ENCODE measurements around the gene NR6A1.

NR6A1 gene

DNA sequence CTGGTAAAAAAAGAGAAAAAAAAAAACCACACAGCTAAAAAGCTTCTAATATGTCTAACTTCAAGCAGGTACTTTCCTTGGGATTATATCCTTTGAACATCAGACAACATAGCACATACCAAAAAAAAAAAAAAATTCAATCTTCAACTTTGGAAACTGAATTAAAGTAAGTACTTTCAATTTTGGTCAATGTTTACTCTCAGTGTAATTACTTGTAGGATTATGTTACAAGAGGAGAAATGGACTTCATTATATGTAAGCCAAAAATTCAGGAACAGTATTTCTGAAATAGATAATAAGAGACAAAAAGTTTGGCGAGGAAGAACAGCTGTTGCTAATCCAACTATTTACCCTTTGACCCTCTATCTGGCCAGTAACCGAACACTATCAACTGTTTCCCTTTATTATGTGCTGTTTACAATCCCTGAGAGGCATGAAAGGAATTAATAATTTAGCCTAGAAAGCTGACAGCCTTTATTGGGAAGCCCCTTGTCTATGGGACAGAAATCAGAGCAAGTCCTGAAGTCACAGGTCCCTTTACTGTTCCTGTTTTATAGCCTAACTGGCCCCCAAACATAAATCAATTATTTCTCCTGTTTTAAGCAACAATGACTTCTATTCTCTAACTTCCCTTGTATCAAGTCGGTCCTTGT is 46.6 kb downstream of the NR6A1 start:
- DNase-seq (ENCODE audit: low read depth in 2 of 2): no peak

DNA sequence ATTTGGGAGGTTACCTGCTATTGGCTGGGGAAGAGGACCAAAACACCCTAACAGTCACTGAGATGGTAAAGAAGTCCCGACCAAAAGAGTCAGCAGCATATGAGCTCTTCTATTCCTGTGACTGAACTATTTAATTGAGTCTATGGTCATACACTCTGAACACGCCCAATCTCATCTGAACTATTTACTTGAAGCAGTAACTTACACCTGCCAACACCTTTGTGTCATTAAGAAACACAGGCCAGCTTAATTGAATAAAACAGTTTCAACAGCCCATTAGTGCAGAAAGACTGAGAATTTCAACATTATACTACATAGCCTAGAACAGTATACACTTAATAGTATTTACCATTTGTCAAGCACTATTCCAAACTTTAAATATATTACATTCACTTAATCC is 47.8 kb downstream of the NR6A1 start:
- no peak for DNase-seq (ENCODE audit: low read depth in 2 of 2)

DNA sequence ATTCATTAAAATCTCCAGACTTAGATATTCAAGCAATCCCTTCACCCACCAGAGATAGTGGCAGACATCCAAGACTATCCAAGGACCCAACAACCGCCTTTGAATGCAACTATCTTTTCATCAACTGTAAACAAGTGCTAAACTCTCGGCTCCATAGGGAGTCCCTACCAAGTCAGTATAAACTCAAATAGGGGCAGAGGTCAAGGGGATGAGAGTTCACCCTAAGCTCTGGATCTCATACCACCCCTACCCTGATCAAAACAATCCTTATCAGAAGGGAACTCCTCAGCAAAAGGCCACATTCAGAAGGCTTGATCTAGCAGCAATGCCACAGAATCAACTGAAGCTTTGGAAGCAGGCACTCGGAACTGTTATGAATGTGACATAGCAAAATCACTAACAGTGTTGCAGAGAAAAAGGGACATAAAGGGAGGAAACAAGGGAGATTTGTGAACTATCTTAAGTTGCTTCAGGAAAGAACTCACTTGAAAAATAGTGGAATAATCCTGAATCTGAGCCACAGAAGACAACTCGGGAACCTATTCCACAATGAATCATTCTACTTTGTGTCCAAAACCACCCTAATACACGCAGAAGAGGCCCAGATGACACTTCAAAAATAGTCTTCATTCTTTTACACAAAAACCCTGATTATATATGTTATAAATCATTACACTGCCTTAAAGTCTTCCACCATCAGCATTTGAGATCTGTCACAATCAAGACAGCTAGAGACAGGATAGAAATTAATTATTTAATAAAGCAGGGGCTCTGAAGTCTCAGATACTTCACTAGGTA is 49.8 kb downstream of the NR6A1 start:
- no peak for DNase-seq (ENCODE audit: low read depth in 2 of 2)

DNA sequence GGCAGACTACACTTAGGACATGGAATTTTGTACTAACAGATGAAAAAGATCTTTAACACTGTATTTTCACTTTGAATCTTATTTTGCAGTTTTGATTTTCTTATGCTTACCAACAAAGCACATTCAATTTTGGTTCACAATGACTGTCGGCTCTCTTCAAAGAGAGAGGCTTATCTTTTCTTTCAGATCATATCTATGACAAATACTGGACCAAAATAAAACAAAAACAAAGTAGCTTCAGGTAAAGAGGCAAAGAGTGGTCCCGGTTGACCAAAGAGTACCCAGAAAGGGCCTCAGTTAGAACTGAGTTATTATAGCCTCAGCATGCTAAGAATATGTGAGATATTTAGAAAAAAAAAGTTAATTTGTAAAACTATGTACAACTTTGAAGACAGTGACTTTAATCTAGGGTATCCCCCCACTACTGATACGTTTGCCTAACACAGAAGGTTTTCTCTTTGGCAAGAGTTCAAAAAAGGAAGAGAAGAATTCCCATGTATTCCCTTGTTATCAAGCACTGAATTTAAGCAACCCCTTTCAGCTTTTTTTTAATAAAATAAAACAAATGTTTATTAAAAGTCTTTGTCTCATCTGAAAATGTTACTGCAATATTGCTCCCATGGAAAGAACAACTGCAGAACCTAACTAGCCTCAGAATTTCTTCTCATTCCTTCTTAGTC is 50.5 kb downstream of the NR6A1 start:
- no peak for DNase-seq (ENCODE audit: low read depth in 2 of 2)

DNA sequence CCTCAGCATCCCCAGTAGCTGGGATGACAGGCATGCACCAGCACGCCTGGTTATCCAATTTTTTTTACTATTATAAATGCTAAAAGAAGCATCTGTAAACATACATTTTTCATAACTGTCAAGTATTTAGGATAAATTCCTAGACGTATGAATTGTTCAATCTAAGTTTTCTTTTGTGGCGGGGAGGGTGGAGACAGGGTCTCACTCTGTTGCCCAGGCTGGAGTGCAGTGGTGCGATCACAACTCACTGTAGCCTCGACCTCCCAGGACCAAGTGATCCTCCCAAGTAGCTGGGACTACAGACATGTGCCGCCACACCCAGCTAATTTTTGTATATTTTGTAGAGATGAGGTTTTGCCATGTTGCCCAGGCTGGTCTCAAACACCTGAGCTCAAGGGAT is 52.2 kb downstream of the NR6A1 start:
- DNase-seq (ENCODE audit: low read depth in 2 of 2): no peak

DNA sequence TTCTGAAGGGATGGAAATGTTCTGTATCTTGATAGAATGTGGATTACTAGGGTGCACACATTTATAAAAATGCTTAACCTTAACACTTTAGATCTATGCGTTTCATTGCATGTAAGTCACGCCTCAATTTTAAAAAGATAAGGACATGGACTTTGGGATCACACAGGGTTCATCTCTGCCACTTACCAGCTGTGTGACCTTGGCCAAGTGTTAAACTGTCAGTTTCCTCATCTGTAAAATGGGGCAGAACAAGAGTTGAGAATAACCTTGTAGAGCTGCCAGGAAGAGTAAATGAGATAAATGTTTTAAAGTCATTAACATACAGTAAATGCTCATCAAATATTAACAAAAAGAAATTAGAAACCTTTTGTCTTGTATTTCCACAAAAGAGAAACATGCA is 53.5 kb downstream of the NR6A1 start:
- no peak for DNase-seq (ENCODE audit: low read depth in 2 of 2)

DNA sequence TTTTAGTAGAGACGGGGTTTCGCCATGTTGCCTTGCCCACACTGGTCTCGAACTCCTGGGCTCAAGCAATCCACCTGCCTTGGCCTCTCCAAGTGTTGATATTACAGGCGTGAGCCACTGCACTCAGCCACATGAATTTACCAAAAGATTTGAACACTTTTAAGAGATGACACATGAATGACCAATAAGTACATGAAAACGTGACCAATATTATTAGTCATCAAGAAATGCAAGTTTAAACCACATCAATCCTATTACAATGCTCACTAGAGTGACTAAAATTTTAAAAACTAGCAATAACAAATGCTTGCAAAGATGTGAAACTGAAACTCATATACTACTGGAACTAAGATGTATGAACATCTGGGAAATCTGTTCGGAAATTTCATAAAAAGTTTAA is 54.3 kb downstream of the NR6A1 start:
- no peak for DNase-seq (ENCODE audit: low read depth in 2 of 2)

DNA sequence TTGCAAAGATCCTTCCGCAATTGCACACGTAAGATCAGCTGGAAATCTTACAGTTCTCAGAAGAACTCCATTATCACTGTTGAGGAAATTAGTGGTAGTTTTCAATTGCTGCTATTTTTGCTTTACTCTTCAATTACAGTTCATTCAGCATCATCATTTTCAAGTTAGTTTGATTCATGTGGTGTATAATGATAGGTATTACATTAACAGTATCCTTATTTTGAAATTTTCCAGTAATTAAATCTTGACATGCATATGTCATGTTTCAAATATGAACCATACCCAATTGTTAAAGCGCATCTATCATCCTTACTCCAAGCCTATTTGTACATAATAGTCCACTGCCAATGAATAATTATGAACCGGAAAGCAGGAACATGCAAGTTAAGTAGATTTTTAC is 60.3 kb downstream of the NR6A1 start:
- no peak for DNase-seq (ENCODE audit: low read depth in 2 of 2)

DNA sequence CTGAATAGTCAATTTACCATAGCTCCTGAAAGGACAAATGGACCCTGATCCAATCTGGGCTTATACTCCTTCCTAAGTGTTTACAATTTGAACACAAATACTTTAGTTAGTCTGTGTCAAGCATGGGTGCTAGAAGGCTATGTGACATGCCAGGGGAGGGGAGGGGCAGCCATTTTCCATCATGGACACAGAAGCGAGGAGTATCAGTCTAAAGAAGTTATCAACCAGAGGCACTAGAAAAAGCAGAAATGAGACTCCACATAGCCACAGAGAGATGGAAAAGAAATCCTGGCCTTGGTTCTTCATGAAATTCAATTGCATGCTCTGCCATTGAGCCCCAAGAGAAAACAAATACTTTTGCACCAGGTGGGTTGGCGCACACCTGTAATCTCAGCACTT is 61.8 kb downstream of the NR6A1 start:
- DNase-seq (ENCODE audit: low read depth in 2 of 2): no peak

DNA sequence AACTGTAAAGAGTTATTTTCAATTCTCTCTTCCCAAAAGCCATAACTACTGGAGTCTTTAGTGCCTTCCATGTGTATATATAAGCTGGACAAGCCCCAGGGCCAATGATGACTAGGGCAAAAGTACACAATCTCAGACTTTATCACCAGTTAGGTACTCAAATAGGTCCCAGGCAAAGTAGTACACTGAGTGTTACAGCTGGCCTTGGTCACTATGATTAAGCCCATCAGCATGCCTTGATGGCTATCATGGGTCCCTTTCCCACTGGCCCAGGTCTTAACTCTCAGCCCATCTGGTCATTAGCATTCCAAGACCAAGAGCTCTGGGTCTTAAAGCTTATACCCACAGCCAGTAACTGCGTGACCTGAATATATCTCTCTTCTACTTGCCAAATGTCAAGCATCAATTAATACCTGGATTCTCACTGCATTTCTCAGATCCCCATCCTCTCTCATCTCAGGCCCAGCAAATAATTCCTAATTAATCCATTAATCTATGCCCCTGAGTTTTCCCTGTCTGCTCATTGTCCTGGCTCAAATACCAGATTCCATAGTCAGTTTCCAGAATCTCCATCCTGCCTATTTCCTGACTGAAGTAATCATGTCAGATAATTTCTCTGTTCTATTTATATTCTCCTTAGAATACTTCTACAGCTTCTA is 62.3 kb downstream of the NR6A1 start:
- no peak for DNase-seq (ENCODE audit: low read depth in 2 of 2)

DNA sequence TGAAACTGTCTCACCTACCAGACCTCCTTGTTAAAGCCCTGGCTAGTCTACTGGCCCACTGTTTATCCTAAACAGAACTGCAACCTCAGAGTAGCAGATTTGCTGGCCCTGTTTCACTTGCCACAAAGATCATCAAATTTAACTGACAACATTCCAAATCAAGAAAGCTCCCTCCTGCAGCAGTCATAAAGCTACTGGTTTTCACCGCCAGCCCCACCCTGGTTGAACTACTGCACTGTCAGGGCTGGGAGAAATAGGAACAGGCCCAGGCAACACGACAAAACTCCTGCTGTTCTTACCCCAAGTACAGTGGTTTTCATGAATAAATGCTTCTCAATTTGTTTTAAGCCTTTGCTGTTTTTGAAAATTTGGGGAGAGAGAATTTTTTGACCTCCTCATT is 63.0 kb downstream of the NR6A1 start:
- no peak for DNase-seq (ENCODE audit: low read depth in 2 of 2)

DNA sequence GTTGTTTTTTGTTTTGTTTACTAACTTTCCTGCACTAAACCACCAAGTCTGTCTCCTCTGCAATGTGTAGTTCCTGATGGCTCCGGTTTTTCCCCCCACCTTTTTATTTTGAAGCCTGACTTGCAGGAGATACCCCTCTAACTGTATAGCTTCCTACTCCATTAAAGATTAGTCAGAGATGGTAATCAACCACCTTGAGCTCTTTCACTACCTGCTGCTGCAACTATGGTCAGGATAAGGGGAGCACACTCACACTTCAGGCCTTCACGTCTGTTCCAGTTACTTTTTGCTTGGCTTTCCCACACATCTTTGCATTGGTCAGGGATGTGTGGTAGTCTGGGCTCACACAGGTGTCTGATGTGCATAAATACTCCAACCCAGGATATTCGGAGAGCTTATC is 63.4 kb downstream of the NR6A1 start:
- no peak for DNase-seq (ENCODE audit: low read depth in 2 of 2)

DNA sequence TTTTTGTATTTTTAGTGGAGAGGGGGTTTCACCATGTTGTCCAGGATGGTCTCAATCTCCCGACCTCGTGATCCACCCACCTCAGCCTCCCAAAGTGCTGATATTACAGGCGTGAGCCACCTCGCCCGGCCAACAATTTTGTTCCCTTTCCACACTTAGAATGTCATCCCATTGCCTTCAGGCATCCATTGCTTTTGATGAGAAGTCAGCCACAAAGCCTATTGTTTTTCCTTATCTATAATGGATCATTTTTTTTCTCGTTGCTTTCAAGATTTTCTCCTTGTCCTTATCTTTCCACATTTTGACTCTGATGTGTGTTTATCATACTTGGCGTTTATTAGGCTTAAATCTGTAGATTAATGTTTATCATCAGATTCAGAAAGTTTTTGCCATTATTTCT is 64.4 kb downstream of the NR6A1 start:
- DNase-seq (ENCODE audit: low read depth in 2 of 2): no peak

DNA sequence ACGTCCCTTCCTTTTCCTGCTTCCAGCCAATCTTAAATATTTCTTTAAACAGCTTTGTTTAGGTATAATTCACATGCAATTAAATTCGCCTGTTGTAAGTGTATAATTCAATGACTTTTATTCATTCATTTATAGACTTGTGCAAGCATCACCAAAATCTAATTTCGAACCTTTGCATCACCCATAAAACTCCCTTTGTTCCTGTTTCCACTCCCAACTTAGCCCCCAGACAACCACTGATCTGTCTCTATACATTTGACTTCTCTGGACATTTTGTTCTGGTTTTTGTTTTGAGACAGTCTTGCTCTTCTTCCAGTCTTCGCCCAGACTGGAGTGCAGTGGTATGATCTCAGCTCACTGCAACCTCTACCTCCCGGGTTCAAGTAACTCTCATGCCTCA is 71.5 kb downstream of the NR6A1 start:
- no peak for DNase-seq (ENCODE audit: low read depth in 2 of 2)

DNA sequence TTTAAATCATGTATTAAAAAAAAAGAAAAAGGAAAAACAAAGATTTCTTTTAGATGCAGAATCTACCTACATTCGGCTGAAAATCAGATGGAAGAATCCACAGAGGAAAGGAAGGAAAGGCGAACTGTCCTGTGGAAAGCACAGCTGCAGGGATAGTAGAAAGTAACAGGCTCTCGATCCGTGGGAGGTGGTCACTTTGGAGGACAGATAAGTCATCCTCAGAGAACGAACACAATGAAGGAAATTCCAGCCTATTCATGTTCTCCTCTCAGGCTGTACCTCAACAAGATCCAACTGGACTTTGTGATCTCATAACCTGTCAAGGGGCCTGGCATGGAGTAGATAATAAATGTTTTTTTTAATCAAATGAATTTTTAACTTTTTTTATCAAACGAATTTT is 72.8 kb downstream of the NR6A1 start:
- DNase-seq (ENCODE audit: low read depth in 2 of 2): no peak

DNA sequence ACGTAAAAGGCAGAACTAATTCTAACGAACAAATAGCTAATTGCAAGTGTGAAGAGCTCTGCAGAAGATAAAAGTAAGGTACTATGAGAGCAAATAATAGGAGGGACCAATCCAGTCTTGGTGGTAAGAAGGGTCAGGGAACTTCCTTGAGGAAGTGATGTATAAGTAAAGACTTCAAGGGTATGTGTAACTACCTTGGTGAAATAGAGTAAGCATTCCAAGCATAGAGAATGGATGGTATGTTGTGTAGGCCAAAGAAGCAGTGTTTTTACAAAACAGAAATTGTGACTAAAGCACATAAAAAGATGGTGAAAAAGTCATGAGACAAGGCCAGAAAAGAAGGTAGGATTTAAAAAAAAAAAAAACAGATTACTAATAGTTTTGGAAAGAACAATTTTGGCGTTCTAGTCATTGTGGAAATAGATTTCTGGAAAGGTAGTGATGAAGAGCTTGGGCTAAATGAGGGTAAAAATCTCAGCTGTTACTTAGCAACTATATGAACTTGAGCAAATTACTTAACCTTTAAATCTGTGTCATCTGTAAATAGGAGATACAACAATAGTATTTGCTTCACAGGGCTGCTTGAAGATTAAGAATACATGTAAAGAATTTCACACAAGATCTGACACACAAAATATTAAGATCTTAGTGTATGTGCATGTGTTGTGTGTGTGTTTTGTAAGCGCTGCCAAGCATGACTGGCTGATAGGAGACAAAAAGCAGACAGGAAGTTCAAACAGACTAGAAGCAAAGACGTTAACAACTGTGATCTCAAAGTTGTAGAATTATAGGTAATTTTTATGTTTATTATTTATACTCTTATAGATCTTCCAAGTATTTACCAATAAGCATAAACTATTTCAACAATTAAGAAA is 73.5 kb downstream of the NR6A1 start:
- DNase-seq (ENCODE audit: low read depth in 2 of 2): no peak

DNA sequence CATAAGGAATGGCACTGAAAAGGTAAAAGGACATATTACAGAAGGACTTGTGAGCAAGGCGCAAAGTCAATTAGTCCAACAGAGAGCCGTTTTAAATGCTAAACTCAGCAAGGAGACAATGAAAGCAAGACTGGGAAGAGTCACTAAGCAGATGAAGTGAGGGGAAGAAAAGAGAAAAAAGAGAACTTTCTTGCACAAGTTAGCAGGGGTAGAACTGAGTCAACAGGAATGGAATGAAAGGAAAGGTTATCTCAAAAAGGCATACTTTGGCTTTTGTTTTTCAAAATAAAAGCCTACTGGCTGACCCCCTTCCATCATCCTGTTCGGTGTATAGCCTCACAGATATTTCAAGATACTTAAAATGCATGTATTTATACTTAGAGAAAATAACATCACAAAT is 75.0 kb downstream of the NR6A1 start:
- DNase-seq (ENCODE audit: low read depth in 2 of 2): no peak

DNA sequence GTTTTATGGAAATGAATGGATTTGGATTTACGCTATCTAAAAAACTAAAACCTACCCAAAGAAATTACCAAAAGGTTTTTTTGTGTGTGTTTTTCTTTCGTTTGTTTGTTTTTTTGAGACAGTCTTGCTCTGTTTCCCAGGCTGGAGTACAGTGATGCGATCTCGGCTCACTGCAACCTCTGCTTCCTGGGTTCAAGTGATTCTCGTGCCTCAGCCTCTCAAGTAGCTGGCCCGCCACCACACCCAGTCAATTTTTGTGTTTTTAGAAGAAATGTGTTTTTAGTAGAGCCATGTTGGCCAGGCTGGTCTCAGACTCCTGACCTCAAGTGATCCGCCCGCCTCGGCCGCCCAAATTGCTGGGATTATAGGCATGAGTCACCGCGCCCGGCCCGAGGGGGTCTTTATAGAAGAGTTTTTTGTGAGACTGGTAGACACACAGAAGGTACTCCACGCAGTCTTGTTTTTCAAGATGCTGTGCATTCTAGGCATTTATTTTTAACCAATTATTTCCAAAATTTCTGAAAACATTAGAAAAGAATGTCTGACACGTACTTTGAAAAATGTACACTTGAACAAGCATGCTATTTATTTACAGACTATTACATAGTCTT is 75.7 kb downstream of the NR6A1 start:
- DNase-seq (ENCODE audit: low read depth in 2 of 2): no peak

DNA sequence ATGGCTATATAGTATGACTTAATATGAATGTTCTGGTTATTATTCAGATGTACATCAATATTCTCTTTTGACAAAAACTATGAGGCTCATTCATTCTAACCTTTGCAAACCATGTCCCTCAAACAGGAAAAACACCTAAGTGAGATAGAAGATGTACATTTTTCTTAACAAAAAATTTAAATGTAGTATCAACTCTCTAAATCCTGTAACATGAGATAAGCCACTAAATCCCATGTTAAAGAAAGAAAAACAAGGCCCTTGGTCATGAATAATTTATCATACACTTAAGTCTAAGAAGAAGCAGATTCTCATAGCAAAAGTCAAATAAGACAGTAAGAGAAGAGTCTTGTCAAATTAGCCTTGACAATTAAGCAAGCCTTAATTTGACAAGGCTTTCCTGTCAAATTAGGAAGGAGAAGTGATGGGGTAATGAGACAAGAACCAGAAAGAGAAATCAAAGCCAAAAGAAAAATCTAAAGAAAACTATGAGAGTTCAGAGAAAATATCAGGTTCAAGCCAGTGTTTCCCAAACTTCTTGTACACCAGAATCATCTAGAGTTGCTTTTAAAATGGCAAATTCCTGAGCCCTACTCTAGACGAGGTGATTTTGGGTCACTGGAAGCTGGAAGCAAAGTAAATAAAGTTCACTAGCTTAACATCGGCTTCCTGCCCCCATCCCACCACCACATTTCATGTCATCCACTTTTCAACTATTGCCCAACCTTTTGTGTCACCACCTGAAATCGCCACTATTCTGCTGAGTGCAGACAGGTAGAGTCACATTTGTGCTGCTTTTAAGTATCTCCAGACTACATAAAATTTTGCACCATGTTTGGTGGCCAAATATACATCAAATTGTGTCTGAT is 76.5 kb downstream of the NR6A1 start:
- DNase-seq (ENCODE audit: low read depth in 2 of 2): no peak

DNA sequence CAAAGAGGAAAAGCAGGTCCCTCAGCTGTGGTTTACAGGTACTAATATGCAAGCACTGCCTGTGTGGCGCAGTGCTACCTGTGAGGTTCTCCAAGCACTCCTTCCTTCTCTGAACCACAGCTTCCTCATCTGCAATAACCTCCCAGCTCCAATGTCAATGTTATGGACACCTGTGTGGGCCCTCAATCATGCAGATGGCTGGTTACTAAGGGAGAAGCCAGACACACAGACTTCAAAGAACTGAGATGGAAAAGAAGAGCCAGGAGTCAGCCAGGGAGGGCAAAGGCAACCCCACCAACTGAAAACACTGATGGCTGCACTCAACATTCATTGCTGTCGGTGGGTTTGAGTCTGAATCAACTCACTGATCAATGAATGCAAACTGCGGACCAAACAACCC is 77.7 kb downstream of the NR6A1 start:
- DNase-seq (ENCODE audit: low read depth in 2 of 2): no peak

Data from stimulated activated CD8-positive, alpha-beta memory T cell treated with anti-CD3 and anti-CD28 coated beads, Interleukin-2, amount 100 ng/mL, for 48 hours (primary cell).